Inflammatory macrophage (primary cell): ENCODE measurements around the gene RBPMS2.

ENCODE experiments used
- DNase-seq, 2 donors: peaks; one replicate each; pipeline ENCODE4 v3.0.0-alpha.2; 2020 to 2022

RBPMS2 gene

DNA sequence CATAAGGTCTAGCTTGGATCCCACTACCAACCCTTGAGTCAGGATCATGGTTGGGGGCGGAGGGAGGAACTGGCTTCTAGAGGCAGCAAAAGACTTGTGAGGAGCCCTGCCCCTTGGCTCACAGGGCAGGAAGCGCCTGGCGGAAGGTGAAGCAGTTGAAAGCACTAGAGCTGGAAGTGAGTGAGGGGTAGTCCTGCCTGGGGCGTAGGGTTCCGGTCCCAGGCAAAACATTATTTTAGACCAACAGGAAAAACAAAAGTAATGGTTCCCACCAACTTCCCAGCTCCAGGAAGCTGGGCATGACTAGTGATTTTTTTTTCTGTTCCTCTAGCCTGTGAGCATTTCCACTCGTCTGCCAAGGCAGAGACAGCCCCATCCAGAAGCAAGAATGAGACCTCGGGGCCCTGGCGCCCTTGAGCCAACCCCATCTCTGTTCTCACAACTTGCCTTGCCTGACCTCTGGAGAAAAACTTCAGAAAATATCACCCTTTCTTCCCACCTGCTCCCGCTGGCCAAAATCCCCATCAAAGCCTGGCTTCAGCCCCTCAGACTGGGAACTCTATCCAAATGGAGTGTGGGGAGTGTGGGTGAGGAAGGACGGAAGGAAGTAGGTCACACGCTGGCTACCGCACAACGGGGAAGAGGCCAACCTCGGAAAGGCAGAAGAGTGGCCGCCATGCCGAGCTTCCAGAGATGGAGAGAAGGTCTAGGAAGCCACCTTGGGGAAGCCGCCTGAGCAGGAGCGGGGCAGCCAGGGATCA lies 57.5 kb downstream of the RBPMS2 start:
- no peak for DNase-seq

- DNase-seq, result no peak
Observed at GRCh38 chr15:64717130-64717529, 58.3 kb downstream of the RBPMS2 start.

- no peak for DNase-seq
Observed at GRCh38 chr15:64716452-64716851, 58.9 kb downstream of the RBPMS2 start.

DNA sequence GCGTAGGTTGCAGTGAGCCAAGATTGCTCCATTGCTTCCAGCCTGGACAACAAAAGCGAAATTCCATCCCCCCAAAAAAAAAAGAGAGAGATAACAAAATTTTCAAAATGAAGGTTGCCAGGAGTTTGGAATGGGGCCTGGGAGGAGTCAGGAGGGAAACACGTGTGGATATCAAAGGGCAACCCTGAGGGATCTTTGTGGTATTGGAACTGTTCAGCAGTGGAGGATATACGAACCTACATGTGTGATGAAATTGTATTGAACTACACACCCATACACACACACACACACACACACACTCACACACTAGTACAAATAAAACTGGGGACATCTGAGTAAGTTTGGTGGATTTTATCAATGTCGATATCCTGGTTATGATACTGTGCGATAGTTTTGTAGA lies 61.8 kb downstream of the RBPMS2 start:
- DNase-seq, result no peak

GRCh38 chr15:64712353-64712752 lies 63.0 kb downstream of the RBPMS2 start:
- DNase-seq, result no peak

GRCh38 chr15:64710676-64711428 lies 64.5 kb downstream of the RBPMS2 start:
- DNase-seq, result peak in 1 of 2 donors; percentile 25

DNA sequence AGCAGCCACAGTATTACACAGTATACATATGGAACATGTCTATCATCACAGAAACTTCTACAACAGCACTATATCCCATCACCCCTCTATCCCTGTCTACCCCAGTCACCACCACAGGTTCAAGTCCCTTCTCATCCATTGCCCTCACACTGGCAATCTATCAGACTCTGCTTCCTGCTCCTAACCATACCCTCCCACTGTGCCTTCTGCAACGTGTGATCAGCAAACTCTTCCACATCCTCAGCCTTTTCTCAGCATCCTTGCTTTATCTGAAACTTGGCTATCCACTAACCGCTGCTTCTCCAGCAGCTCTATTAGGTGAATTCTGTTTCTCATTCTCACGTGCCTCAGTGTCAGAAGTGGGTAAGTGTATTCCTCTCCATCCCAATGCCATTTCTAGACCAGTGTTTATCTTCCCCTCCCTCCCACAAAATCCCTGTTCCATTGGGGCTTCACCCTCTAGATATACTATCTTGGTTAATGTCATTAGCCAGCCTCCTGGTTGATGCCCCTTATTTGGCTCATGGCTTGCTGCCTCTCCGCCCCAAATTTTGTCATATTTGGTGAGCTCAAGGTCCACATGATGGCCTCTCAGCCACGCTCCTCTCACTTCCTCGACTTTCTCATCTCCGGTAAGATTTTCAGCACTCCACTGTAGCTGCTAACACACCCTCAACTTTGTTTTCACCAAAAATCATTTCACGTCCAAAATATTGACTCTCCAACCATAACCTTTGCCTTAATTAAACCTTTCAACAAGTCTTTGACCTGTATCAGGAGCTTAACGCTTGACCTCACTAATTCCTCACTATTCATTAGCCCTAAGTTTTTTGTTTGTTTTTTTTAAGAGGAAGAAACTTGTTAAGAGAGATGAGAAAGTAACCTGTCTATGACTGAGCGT lies 69.1 kb downstream of the RBPMS2 start:
- no peak for DNase-seq

- no peak for DNase-seq
Observed at GRCh38 chr15:64705006-64705405, 70.4 kb downstream of the RBPMS2 start.

GRCh38 chr15:64703632-64703959 lies 71.8 kb downstream of the RBPMS2 start:
- no peak for DNase-seq

DNA sequence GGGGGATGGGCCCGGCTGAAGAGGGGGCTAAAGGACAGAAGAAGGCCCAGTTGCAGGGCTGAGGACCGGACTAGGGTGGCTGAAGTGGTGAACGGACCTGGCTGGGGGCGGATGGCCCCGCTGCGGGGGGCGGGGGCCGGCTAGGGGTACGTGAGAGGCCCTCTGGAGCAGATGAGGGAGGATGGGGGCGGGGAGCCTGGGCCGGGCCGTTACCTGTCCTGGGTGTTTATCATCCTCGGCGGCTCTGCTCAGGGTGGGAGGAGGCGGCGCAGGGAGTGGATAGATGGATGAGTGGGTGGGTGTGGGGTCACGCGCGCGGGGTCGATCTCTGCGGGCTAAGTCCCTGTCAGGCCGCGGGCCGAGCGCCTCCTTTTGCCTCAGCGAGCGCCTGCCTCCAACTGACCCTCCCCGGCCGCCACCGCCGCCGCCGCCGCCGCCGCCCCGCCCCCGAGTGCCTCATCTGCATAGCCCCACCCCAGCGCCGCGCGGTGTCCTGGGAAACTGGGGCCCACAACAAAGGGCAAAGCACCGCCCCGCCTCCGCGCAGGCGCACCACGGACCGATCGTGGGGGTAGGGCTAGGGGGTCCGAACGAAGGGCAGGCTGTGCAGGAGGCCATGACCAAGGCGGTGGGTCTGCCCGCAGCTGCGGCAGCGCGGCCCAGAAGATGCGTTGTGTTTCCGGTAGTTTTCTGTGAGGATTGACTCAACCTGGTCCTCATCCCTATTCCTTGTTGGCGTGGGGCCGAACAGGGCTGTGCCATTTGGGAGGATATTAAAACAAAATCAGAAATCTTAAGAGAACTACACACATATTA lies 72.4 kb downstream of the RBPMS2 start:
- DNase-seq, result peak; percentile 88 to 92

- no peak for DNase-seq
Observed at GRCh38 chr15:64701482-64702184, 73.8 kb downstream of the RBPMS2 start.

DNA sequence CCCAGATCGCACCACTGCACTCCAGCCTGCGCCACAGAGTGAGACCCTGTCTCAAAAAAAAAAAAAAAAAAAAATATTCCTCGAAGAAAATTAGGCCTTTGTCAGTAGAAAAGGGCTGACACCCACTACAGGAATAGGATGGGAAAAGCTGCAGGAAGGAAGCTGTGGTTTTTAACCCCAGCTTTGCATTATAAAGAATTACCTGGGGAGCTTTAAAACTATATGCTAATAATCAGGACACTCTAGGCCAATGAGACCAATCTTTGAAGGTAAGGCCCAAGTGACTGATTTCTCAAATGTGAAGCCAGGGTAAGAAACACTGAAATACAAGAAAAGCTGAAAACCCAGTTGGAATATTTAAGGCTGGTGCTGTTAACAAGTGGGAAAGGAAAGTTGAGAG lies 74.3 kb downstream of the RBPMS2 start:
- no peak for DNase-seq

DNA sequence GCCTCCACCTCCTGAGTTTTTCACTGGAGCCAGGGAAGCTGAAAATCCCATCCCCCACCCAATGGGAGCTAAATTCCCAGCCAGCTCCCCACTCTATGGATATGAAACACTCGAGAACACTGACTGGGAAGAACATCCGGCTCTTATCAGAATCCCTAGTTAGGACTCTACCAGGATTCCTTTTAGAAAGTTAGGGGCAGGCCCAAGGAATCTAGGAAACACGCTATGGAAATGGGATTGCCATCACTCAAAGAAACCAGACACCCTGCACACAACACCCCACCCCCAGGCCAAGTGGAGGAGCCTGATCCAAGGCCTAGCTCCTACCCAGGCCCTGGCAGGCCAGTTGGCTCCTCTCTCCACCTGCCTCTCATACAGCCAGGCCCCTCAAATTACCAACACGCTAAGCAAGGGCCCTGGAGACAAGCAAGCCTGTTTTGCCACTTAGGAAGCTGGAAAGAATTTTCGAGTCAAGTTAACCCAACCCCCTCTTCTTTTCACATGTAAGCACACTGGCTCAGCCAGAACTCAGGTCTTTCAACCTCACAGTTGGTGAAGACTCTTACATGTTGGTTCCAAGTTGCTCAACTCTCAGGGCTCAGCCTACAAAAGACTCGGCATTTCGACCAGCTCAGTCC lies 75.5 kb downstream of the RBPMS2 start:
- no peak for DNase-seq

GRCh38 chr15:64698823-64699222 lies 76.6 kb downstream of the RBPMS2 start:
- DNase-seq, result no peak

- DNase-seq, result no peak
Observed at GRCh38 chr15:64697911-64698369, 77.4 kb downstream of the RBPMS2 start.

DNA sequence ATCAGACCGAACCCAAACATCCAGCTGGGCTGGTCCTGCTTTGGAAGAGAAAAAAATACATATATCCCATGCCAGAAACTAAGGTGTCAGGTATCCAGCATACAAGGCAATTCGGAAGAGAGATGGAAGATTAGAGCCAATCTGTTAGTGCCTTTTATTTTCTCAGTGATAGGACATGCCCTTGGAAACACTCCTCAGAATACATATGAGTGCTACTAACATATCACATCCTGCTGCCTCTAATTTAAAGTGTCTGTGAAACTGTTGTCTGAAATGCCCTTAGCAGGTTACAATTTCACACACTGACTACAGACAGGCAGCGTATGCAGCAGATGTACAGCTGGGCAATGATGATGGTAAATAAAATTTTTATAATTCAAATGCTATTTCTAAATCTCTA lies 78.9 kb downstream of the RBPMS2 start:
- DNase-seq, result no peak

GRCh38 chr15:64695561-64695992 lies 79.8 kb downstream of the RBPMS2 start:
- DNase-seq, result peak; percentile 85 to 90

DNA sequence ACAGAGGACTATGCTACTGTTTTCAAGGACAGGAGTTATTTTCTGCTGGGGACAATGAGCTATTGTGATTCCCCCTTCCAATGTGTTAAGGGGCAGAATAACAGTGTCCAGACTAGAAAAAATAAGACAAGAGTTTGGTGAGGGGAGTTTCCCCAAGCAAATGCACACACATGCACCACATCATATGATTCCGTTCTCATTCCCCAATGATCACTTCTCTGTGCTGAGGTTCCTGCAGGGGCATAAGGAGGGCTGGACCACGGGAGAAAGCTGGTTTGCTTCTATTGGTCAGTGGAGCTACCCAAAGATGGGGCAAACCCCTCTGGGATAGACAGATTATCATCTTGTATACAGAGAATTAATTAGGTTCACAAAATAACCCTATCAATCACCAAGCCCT lies 80.6 kb downstream of the RBPMS2 start:
- peak; percentile 56 to 71 for DNase-seq

DNA sequence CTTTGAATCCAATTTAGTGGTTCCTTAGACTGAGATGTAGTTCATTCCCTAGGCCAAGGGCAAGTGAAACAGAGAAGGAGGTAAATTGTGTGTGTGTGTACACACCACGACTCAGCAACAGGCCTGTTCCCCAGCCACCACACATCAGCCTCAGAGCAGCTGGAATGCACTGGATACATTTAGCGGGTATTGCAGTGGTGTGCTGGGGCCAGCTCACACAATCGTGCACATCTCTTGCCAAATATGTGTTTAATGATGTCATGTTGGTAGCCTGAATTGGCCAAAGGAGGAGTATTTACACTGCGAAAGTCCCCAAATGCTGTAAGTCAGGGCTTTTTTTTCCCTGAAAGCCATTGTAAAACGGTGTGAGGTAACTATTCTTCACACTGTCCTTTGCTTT lies 82.3 kb downstream of the RBPMS2 start:
- peak; percentile 86 to 91 for DNase-seq

- peak; percentile 88 to 91 for DNase-seq
Observed at GRCh38 chr15:64691896-64692565, 83.4 kb downstream of the RBPMS2 start.
